K562 (cell line): ENCODE results near the gene PARP14.

Source experiments
- KDM5B ChIP-seq: fragments of 200-600 bp; sonication (generic); IDR thresholded peaks from 2 replicates; pipeline ENCODE4 v1.6.1; 2012; ENCODE audit warnings: low read depth, mild to moderate bottlenecking, moderate library complexity, low read length, control low read depth, inconsistent platforms; ENCODE audit not compliant: insufficient replicate concordance
- NCOA4 ChIP-seq: fragments of 450-650 bp; IDR thresholded peaks from 2 replicates; pipeline ENCODE4 v1.6.1; 2018; ENCODE audit warnings: mild to moderate bottlenecking; ENCODE audit not compliant: partially characterized antibody
- POLR2AphosphoS5 ChIP-seq: IDR thresholded peaks from 2 replicates; pipeline ENCODE4 v1.6.1; 2011; ENCODE audit warnings: mild to moderate bottlenecking, low read depth, low read length, moderate library complexity; ENCODE audit not compliant: control insufficient read depth, insufficient read depth
- RAD21 ChIP-seq, 2 experiments: fragments of 250-450 bp in 1 of 2; fragments of 450-650 bp in 1 of 2; sonication (Bioruptor Pico) in 1 of 2; formaldehyde crosslinking in 1 of 2; IDR thresholded peaks in 1 of 2; conservative IDR thresholded peaks in 1 of 2; 2 replicates each; pipeline versions ENCODE4 v1.4.0 to v1.8.0; 2020 to 2022; ENCODE audit warnings: mild to moderate bottlenecking in 2 of 2, moderate library complexity in 1 of 2
- TF ChIP-seq, protein P1 (sequence below), 2 experiments: fragments of 450-650 bp; formaldehyde crosslinking in 1 of 2; IDR thresholded peaks; 2 replicates each; pipeline versions ENCODE4 v1.4.0 to v1.6.1; 2014 to 2020; ENCODE audit warnings: mild to moderate bottlenecking in 2 of 2, borderline replicate concordance in 1 of 2, low read depth in 1 of 2
- TF ChIP-seq, protein P2 (sequence below): fragments of 450-650 bp; IDR thresholded peaks from 2 replicates; pipeline ENCODE4 v1.7.1; 2018; ENCODE audit warnings: mild to moderate bottlenecking, low read depth; ENCODE audit not compliant: partially characterized antibody
- TF ChIP-seq, protein P3 (sequence below): fragments of 200-400 bp; formaldehyde crosslinking; IDR thresholded peaks from 2 replicates; pipeline ENCODE4 v1.6.1; 2017; ENCODE audit warnings: mild to moderate bottlenecking, low read depth, low read length, moderate library complexity
- TF ChIP-seq, protein P4 (sequence below), 3 experiments: IDR thresholded peaks in 2 of 3; conservative IDR thresholded peaks in 1 of 3; 2 replicates each; pipeline ENCODE4 v1.5.1; 2011 to 2012; ENCODE audit warnings: low read length in 3 of 3, mild to moderate bottlenecking in 3 of 3, control low read depth in 2 of 3, improper control_type of control experiment in 1 of 3, inconsistent platforms in 1 of 3, low read depth in 1 of 3, mixed read lengths in 1 of 3, moderate library complexity in 1 of 3; ENCODE audit not compliant: insufficient read depth in 2 of 3
- TF ChIP-seq, protein P5 (sequence below): fragments of 450-650 bp; formaldehyde crosslinking; IDR thresholded peaks from 2 replicates; pipeline ENCODE4 v1.4.0; 2022; ENCODE audit warnings: missing genetic modification characterization

DNA sequence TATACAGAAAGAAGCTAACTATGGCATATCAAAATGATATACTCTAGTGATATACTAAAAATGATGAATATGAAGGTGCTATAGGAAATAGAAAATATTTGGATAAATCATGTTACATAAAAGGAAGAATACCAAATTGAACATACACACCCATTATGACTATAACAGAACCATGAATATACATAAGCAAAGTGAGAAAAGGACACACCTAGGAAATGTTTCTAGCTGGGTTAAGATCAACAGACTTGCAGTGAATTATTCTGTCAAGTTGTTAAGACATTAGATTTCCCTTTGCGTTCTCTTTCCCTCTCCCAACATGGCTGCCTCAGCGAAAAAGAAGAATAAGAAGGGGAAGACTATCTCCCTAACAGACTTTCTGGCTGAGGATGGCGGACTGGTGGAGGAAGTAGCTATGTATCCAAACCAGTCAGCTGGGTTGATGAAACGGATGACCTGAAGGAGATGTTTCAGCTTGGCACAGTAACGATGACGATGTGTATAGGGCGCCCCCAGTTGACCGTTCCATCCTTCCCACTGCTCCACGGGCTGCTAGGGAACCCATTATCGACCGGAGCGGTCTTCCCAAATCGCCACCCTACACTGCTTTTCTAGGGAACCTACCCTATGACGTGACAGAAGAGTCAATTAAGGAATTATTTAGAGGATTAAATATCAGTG lies 20.2 kb upstream of the PARP14 start:
- TF ChIP-seq, protein P1, sequence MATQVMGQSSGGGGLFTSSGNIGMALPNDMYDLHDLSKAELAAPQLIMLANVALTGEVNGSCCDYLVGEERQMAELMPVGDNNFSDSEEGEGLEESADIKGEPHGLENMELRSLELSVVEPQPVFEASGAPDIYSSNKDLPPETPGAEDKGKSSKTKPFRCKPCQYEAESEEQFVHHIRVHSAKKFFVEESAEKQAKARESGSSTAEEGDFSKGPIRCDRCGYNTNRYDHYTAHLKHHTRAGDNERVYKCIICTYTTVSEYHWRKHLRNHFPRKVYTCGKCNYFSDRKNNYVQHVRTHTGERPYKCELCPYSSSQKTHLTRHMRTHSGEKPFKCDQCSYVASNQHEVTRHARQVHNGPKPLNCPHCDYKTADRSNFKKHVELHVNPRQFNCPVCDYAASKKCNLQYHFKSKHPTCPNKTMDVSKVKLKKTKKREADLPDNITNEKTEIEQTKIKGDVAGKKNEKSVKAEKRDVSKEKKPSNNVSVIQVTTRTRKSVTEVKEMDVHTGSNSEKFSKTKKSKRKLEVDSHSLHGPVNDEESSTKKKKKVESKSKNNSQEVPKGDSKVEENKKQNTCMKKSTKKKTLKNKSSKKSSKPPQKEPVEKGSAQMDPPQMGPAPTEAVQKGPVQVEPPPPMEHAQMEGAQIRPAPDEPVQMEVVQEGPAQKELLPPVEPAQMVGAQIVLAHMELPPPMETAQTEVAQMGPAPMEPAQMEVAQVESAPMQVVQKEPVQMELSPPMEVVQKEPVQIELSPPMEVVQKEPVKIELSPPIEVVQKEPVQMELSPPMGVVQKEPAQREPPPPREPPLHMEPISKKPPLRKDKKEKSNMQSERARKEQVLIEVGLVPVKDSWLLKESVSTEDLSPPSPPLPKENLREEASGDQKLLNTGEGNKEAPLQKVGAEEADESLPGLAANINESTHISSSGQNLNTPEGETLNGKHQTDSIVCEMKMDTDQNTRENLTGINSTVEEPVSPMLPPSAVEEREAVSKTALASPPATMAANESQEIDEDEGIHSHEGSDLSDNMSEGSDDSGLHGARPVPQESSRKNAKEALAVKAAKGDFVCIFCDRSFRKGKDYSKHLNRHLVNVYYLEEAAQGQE (IDR thresholded peaks at IDR 0.05; ENCODE audit: borderline replicate concordance): no peak
- TF ChIP-seq, protein P1 (CRISPR knock-in tag; IDR thresholded peaks at IDR 0.05; ENCODE audit: low read depth): no peak
- TF ChIP-seq, protein P2, sequence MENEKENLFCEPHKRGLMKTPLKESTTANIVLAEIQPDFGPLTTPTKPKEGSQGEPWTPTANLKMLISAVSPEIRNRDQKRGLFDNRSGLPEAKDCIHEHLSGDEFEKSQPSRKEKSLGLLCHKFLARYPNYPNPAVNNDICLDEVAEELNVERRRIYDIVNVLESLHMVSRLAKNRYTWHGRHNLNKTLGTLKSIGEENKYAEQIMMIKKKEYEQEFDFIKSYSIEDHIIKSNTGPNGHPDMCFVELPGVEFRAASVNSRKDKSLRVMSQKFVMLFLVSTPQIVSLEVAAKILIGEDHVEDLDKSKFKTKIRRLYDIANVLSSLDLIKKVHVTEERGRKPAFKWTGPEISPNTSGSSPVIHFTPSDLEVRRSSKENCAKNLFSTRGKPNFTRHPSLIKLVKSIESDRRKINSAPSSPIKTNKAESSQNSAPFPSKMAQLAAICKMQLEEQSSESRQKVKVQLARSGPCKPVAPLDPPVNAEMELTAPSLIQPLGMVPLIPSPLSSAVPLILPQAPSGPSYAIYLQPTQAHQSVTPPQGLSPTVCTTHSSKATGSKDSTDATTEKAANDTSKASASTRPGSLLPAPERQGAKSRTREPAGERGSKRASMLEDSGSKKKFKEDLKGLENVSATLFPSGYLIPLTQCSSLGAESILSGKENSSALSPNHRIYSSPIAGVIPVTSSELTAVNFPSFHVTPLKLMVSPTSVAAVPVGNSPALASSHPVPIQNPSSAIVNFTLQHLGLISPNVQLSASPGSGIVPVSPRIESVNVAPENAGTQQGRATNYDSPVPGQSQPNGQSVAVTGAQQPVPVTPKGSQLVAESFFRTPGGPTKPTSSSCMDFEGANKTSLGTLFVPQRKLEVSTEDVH: no peak
- TF ChIP-seq POLR2AphosphoS5: no peak
- TF ChIP-seq KDM5B: no peak
- TF ChIP-seq, protein P3, sequence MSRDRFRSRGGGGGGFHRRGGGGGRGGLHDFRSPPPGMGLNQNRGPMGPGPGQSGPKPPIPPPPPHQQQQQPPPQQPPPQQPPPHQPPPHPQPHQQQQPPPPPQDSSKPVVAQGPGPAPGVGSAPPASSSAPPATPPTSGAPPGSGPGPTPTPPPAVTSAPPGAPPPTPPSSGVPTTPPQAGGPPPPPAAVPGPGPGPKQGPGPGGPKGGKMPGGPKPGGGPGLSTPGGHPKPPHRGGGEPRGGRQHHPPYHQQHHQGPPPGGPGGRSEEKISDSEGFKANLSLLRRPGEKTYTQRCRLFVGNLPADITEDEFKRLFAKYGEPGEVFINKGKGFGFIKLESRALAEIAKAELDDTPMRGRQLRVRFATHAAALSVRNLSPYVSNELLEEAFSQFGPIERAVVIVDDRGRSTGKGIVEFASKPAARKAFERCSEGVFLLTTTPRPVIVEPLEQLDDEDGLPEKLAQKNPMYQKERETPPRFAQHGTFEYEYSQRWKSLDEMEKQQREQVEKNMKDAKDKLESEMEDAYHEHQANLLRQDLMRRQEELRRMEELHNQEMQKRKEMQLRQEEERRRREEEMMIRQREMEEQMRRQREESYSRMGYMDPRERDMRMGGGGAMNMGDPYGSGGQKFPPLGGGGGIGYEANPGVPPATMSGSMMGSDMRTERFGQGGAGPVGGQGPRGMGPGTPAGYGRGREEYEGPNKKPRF: no peak
- TF ChIP-seq, protein P4, sequence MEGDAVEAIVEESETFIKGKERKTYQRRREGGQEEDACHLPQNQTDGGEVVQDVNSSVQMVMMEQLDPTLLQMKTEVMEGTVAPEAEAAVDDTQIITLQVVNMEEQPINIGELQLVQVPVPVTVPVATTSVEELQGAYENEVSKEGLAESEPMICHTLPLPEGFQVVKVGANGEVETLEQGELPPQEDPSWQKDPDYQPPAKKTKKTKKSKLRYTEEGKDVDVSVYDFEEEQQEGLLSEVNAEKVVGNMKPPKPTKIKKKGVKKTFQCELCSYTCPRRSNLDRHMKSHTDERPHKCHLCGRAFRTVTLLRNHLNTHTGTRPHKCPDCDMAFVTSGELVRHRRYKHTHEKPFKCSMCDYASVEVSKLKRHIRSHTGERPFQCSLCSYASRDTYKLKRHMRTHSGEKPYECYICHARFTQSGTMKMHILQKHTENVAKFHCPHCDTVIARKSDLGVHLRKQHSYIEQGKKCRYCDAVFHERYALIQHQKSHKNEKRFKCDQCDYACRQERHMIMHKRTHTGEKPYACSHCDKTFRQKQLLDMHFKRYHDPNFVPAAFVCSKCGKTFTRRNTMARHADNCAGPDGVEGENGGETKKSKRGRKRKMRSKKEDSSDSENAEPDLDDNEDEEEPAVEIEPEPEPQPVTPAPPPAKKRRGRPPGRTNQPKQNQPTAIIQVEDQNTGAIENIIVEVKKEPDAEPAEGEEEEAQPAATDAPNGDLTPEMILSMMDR (IDR thresholded peaks at IDR 0.05 in 2 of 3, conservative IDR thresholded peaks at IDR 0.05 in 1 of 3; ENCODE audit: insufficient read depth in 2 of 3, low read depth in 1 of 3, low read length in 3 of 3): no peak
- no peak for TF ChIP-seq NCOA4
- TF ChIP-seq, protein P5, sequence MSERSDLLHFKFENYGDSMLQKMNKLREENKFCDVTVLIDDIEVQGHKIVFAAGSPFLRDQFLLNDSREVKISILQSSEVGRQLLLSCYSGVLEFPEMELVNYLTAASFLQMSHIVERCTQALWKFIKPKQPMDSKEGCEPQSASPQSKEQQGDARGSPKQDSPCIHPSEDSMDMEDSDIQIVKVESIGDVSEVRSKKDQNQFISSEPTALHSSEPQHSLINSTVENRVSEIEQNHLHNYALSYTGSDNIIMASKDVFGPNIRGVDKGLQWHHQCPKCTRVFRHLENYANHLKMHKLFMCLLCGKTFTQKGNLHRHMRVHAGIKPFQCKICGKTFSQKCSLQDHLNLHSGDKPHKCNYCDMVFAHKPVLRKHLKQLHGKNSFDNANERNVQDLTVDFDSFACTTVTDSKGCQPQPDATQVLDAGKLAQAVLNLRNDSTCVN: no peak
- TF ChIP-seq RAD21 (CRISPR knock-in tag; conservative IDR thresholded peaks at IDR 0.05 in 1 of 2, IDR thresholded peaks at IDR 0.05 in 1 of 2): no peak
